ENCODE data around the gene PYGL. TPM values are rescaled to one million over a fixed set of nuclear protein-coding genes. Genes with fewer than 3 reads are reported as not detected.
"Not testable (repeated sequence)": the region's sequence is repeated elsewhere in the genome, so short reads cannot be mapped to it uniquely, and the experiment has no call there.

The PYGL gene
- polyA plus RNA-seq (ENCODE audit: insufficient read length in 3 of 3) = 10 to 100 TPM; 17.1 to 19.8 (median 17.3) TPM

GRCh38 chr14:50943943-50944646 lies at the start of gene PYGL:
Gene PYGL (minus strand): TSS chr14:50944483. CDS start chr14:50944403, 80 bp downstream.
- no peak for DNase-seq (ENCODE audit: low read depth in 3 of 3, low spot score in 2 of 3)

GRCh38 chr14:50985859-50986331 lies 41.6 kb upstream of the PYGL start:
- DNase-seq (ENCODE audit: low read depth in 3 of 3, low spot score in 2 of 3) = no peak

- no peak for DNase-seq (ENCODE audit: low read depth in 3 of 3, low spot score in 2 of 3)
Measured at GRCh38 chr14:50985124-50985858, 41.0 kb upstream of the PYGL start.

GRCh38 chr14:50984036-50984710 lies 39.9 kb upstream of the PYGL start:
- DNase-seq (ENCODE audit: low read depth in 3 of 3, low spot score in 2 of 3) = no peak

GRCh38 chr14:50979941-50980850 lies 35.9 kb upstream of the PYGL start:
- no peak for DNase-seq (ENCODE audit: low read depth in 3 of 3, low spot score in 2 of 3)

GRCh38 chr14:50978888-50979287 lies 34.6 kb upstream of the PYGL start:
- DNase-seq (ENCODE audit: low read depth in 3 of 3, low spot score in 2 of 3) = no peak

- no peak for DNase-seq (ENCODE audit: low read depth in 3 of 3, low spot score in 2 of 3)
Measured at GRCh38 chr14:50978529-50978871, 34.2 kb upstream of the PYGL start.

- no peak for DNase-seq (ENCODE audit: low read depth in 3 of 3, low spot score in 2 of 3)
Measured at GRCh38 chr14:50977863-50978528, 33.7 kb upstream of the PYGL start.

GRCh38 chr14:50974118-50974517 lies 29.8 kb upstream of the PYGL start:
- no peak for DNase-seq (ENCODE audit: low read depth in 3 of 3, low spot score in 2 of 3)

GRCh38 chr14:50972734-50973133 lies 28.5 kb upstream of the PYGL start:
- no peak for DNase-seq (ENCODE audit: low read depth in 3 of 3, low spot score in 2 of 3)

- no peak for DNase-seq (ENCODE audit: low read depth in 3 of 3, low spot score in 2 of 3)
Measured at GRCh38 chr14:50970886-50971781, 26.9 kb upstream of the PYGL start.

GRCh38 chr14:50967790-50968189 lies 23.5 kb upstream of the PYGL start:
- DNase-seq (ENCODE audit: low read depth in 3 of 3, low spot score in 2 of 3) = no peak

- no peak for DNase-seq (ENCODE audit: low read depth in 3 of 3, low spot score in 2 of 3)
Measured at GRCh38 chr14:50967103-50967502, 22.8 kb upstream of the PYGL start.

- DNase-seq (ENCODE audit: low read depth in 3 of 3, low spot score in 2 of 3) = peak; percentile 86 to 88 (median 88)
Measured at GRCh38 chr14:50964683-50965390, 20.6 kb upstream of the PYGL start.

- DNase-seq (ENCODE audit: low read depth in 3 of 3, low spot score in 2 of 3) = no peak
Measured at GRCh38 chr14:50963919-50964318, 19.6 kb upstream of the PYGL start.

GRCh38 chr14:50961605-50962221 lies 17.4 kb upstream of the PYGL start:
- DNase-seq (ENCODE audit: low read depth in 3 of 3, low spot score in 2 of 3) = peak; percentile 56 to 79 (median 73)

GRCh38 chr14:50957296-50957695 lies 13.0 kb upstream of the PYGL start:
- DNase-seq (ENCODE audit: low read depth in 3 of 3, low spot score in 2 of 3) = no peak

- not testable (repeated sequence) for DNase-seq (ENCODE audit: low read depth in 3 of 3, low spot score in 2 of 3)
Measured at GRCh38 chr14:50956421-50956820, 12.1 kb upstream of the PYGL start.

All from right renal cortex interstitium (tissue), 3 donors.